ENCODE measurements around the gene CTSW. TPM values are rescaled to one million over a fixed set of nuclear protein-coding genes. Genes with fewer than 3 reads are reported as not detected.

The CTSW gene
- total and polyA plus RNA-seq, 12 donors: 0.17 to 7.9 (median 0.55) TPM; not detected in 1

DNA sequence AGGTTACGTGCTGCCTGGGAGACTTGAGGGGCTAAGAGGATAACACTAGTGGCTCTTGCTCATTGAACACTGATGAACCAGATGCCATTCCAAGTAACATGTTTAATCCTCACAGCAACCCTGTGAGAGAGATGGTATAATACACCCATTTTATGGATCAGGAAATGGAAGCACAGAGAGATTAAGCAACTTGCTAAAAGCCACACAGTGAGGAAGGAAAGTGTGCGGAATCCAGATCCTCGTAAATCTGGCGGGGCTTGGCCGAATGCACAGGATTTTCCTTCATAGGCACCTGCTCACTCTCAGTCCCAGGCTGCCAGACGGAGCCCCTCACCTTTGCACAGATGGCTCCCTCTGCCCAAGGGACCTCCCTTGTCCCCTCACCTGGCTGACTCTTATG is 28.2 kb downstream of the CTSW start:
- Histone ChIP-seq H3K4me3 (no peak overlapping the region), H3K36me3 (no peaks in the 10 kb centered on the region), H3K27ac (no peak overlapping the region), H3K4me1 (peaks cover 8 to 17% (median 13%) of the 10 kb centered on the region in 9 donors), H3K27me3 (no peaks in the 10 kb centered on the region), H3K9me3 (no peaks in the 10 kb centered on the region)
- 83 to 85% methylated on average over 6 of the region's 6 CpGs for WGBS, 2 donors
- TF ChIP-seq, protein P1, sequence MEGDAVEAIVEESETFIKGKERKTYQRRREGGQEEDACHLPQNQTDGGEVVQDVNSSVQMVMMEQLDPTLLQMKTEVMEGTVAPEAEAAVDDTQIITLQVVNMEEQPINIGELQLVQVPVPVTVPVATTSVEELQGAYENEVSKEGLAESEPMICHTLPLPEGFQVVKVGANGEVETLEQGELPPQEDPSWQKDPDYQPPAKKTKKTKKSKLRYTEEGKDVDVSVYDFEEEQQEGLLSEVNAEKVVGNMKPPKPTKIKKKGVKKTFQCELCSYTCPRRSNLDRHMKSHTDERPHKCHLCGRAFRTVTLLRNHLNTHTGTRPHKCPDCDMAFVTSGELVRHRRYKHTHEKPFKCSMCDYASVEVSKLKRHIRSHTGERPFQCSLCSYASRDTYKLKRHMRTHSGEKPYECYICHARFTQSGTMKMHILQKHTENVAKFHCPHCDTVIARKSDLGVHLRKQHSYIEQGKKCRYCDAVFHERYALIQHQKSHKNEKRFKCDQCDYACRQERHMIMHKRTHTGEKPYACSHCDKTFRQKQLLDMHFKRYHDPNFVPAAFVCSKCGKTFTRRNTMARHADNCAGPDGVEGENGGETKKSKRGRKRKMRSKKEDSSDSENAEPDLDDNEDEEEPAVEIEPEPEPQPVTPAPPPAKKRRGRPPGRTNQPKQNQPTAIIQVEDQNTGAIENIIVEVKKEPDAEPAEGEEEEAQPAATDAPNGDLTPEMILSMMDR (IDR thresholded peaks at IDR 0.05): no peak
- no peak for DNase-seq
- intact Hi-C loops (cut with DNase I): no loop called here
- ATAC-seq: no peak

DNA sequence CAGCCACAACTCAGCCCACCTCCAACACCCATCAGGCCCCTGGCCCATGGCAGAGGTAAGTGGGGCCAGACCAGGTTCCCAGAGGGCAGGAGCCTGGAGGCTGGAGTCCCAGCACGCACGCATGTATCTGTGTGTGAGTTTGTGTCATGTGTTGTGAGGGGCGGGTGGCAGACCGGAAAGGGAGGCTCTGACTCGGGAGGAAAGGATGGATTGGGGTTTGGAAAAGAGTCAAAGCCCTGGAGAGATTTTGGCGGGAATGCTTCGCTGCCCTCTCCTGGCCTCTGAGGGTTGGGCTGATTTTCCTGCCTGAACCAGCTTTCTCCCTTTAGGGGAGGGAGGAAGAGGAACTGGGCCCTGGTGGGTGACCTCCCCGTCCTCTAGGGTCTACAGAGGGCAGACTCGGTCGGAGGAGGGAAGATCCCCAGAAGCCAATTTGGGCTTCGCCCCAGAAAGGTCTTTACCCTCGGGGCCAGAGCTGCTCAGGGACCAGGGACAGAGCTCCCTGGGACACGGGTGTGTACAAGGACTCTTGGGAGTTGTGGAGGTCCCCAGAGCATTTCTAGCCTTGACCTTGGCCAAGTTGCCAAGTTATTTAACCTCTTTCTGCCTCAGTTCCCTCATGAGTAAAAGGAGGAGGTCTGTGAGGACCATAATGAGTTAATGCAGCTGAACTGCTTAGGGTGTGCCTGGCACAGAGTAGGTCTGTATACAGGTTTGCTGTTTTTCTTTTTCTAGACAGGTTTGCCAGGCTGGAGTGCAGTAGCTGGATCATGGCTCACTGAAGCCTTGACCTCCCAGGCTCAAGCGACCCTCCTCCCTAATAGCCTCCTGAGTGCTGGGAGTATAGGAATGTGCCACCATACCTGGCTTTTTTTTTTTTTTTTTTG is 32.3 kb downstream of the CTSW start:
- peak in 1 of 2 donors; percentile 64 for DNase-seq
- H3K27ac ChIP-seq: peak overlapping the region in 6 of 10 donors; percentile 9 to 61 (median 38)
- intact Hi-C loops (cut with DNase I): no loop called here
- H3K4me1 ChIP-seq: peaks cover 25 to 46% (median 38%) of the 10 kb centered on the region in 9 donors
- no peaks in the 10 kb centered on the region for H3K27me3 ChIP-seq
- H3K36me3 ChIP-seq: peaks cover 0 to under 1% (median 0%) of the 10 kb centered on the region in 9 donors
- ATAC-seq: peak; percentile 11 to 73 (median 46)
- TF ChIP-seq, protein P1 (IDR thresholded peaks at IDR 0.05): peak in 8 of 9 donors; percentile 7 to 62 (median 40)
- WGBS, 2 donors: 19 to 26% methylated on average over 14 of the region's 14 CpGs
- H3K4me3 ChIP-seq: peak overlapping the region in 1 of 10 donors; percentile 6
- no peaks in the 10 kb centered on the region for H3K9me3 ChIP-seq

DNA sequence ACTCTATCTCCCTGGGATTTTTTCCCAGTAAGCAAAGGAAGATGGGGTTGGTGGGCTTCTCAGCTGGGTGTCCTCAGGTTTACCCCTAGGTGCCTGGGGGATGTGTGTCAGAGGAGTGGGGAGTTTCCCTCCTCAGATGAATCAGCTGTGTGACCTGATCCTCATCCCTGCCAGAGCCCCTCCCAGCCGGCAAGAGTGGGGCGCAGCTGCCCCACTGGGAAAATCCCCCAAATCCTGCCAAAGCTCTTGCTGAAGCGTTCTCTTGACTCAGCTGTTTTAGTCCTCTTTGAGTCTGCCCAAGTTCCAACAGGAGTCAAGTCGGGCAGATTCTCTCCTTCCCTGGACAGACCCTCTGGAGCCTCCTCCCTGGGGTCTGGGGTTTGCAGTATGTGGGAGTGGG is 33.2 kb downstream of the CTSW start:
- H3K9me3 ChIP-seq: no peaks in the 10 kb centered on the region
- intact Hi-C loops (cut with DNase I): no loop called here
- 65 to 76% methylated on average over 4 of the region's 4 CpGs for WGBS, 2 donors
- H3K36me3 ChIP-seq: peaks cover 0 to 10% (median 0%) of the 10 kb centered on the region in 9 donors
- DNase-seq (no peak), ATAC-seq (no peak)
- H3K27me3 ChIP-seq: no peaks in the 10 kb centered on the region
- no peak overlapping the region for H3K4me3 ChIP-seq
- peaks cover 34 to 55% (median 47%) of the 10 kb centered on the region in 9 donors for H3K4me1 ChIP-seq
- TF ChIP-seq, protein P1 (IDR thresholded peaks at IDR 0.05): no peak
- H3K27ac ChIP-seq: no peak overlapping the region

DNA sequence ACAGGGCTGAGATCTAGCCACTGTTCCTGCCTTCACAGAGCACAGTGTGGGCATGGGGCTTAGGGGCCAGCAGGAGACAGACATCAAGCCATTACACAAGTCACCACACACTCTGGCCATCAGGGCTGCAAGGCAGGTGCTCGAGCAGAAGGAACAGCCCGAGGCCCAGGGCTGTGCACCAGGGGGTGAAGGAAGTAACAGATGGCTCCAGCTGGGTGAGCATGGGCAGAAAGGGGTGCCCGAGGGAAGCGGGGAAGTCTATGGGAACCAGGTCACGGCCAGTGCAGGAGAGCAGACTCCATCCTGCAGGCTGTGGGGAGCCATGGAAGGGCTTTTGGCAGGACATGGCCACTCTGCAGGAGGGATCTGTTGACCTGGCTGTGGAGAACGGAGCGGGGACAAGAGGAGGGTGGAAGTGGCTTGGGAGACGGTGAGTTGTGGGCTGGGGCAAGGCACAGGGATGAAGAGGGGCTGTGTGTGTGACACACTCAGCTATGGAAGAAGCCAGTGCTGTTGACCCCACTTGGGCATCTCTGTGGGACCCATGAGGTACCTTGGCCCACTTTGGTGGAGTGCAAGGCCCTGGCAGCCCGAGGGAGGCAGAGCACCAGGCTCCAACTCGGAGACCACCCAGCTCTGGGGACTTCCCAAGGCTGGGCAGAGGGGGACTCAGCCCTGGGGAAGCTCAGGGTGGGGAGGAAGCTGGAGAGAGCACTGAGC is 35.6 kb downstream of the CTSW start:
- Histone ChIP-seq H3K27me3 (no peaks in the 10 kb centered on the region), H3K9me3 (no peaks in the 10 kb centered on the region), H3K4me3 (peak overlapping the region in 3 of 10 donors; percentile 13 to 29 (median 21)), H3K4me1 (peaks cover 40 to 64% (median 57%) of the 10 kb centered on the region in 9 donors), H3K36me3 (peaks cover 0 to 10% (median 0%) of the 10 kb centered on the region in 9 donors), H3K27ac (peak overlapping the region in 9 of 10 donors; percentile 67 to 99 (median 81))
- DNase-seq (no peak), ATAC-seq (no peak)
- intact Hi-C loops (cut with DNase I): loop anchor here in 3 of 10 donors (5.0 kb wide), 2 partner anchors 47 to 343 kb away; partner anchors contain the start of genes SART1 (in 2 of the 3), FAM89B (in 1 of the 3) and ZNRD2 (in 1 of the 3)
- WGBS, 2 donors: 60 to 67% methylated on average over 10 of the region's 10 CpGs
- TF ChIP-seq, protein P1 (IDR thresholded peaks at IDR 0.05): no peak
